GM13977 (cell line): Measurements from ENCODE around the gene HOPX.
"Not testable (repeated sequence)": the region's sequence is repeated elsewhere in the genome, so short reads cannot be mapped to it uniquely, and the experiment has no call there.

Experiments
- DNase-seq: peaks from one replicate; pipeline ENCODE4 v3.0.0; 2012; ENCODE audit warnings: low spot score
- in situ Hi-C: fragments of 300-500 bp; cut with MboI; formaldehyde crosslinking; loops from one replicate; pipeline ENCODE4 v1.12.0; 2022; ENCODE audit warnings: low sequenced_read_pairs, low pct_unique_long_range_greater_than_20kb, mixed read lengths, inconsistent platforms; ENCODE audit not compliant: unreplicated experiment
- TF ChIP-seq, protein P1 (sequence below): IDR thresholded peaks from 2 replicates; pipeline ENCODE4 v1.5.1; 2012; ENCODE audit warnings: mild to moderate bottlenecking, control low read depth; ENCODE audit not compliant: insufficient read depth; ENCODE audit errors: extremely low read depth, missing control alignments

HOPX gene

DNA sequence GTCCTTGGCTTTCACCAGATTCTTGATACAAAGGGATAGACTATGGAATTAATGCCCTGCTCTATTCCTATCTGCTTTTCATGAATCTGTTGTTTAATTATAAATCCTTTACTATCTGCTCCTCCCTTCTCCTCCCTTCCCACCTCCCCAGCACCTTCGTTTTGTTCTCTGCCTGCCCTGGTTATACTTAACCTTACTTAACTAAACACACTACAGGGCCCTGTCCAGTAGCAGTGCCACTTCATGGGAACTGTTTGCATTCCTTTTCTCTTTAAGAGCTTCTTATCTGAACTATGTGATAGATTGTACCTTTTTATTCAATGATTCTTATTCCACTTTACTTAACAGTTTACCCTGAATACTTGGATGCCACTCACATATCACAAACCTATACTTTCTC, 830 bp downstream of the HOPX start:
- no peak for DNase-seq
- TF ChIP-seq, protein P1, sequence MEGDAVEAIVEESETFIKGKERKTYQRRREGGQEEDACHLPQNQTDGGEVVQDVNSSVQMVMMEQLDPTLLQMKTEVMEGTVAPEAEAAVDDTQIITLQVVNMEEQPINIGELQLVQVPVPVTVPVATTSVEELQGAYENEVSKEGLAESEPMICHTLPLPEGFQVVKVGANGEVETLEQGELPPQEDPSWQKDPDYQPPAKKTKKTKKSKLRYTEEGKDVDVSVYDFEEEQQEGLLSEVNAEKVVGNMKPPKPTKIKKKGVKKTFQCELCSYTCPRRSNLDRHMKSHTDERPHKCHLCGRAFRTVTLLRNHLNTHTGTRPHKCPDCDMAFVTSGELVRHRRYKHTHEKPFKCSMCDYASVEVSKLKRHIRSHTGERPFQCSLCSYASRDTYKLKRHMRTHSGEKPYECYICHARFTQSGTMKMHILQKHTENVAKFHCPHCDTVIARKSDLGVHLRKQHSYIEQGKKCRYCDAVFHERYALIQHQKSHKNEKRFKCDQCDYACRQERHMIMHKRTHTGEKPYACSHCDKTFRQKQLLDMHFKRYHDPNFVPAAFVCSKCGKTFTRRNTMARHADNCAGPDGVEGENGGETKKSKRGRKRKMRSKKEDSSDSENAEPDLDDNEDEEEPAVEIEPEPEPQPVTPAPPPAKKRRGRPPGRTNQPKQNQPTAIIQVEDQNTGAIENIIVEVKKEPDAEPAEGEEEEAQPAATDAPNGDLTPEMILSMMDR, result no peak
- in situ Hi-C loops, result no loop called here

DNA sequence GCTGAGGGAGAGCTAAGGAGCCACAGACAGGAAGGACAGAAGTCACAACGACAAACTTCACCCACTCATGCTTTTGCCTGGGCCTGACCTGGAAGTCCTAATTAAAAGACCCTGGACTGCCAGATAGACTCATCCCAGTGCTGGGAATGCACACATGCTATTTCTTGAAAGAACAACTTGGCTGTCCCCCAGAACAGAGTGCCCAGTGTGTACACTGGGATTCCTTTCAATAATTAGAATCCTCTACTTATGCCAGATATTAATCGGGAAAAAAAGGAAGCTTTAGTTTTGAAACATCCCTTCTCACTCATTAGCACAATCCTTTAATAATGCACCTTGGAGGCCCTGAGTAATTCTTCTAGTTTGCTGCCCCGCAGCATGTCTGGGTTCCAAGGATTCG, 3.4 kb downstream of the HOPX start:
- in situ Hi-C loops, result no loop called here
- TF ChIP-seq, protein P1, result no peak
- no peak for DNase-seq

DNA sequence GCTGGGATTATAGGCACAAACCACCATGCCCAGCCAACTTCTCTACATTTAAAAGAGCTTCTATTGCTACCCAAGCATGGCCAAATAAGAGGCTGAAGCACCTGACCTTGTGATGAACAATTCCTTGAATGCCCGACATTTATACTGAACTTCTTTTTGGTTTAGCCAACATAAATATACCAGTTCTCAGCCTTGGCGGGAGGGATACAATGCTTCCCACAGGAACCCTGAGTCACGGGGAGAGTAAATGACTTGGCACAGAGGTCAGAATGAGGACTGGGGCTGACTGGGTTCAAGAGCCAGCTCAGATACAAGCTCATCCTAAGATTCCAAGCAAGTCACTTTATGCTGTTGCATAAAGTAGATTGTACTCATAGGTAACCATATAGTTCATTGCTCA, 6.1 kb downstream of the HOPX start:
- in situ Hi-C loops, result no loop called here
- TF ChIP-seq, protein P1, result no peak
- DNase-seq, result no peak

DNA sequence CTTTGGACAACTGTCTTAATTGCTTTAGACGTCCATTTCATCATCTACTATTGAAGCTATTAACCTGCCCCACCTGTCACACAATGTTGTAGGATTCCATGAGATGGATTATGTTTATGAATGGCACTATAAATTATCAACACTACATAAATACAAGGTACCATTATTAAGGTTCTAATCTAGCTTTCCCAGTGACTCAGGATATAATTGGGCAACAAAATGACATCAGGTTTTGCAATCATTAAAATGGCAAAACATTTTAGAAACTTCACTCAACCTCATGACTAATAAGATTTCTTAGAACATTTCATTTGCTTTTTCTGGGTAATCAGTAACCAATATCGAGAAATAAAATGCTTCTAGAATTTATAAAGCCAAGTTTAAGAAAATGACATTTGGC, 9.2 kb downstream of the HOPX start:
- TF ChIP-seq, protein P1, result no peak
- no peak for DNase-seq
- in situ Hi-C loops, result no loop called here

DNA sequence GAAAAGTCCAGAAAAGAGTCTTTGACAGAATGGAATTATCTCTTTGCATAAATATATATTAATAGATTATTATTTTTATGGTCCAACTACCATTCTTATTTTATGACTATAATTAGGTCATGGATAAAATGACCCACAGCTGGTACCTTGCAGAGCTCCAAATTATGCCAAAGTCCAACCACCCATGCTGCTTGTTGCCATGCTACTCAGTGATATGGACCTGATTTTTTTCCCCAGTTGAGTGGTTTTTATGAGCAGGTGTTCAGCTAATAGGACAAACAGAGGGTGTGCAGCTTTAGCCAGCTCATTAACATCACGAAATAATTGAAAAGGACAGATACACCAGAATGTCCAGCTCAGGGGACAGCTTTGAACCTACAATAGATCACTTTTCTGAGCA, 9.7 kb downstream of the HOPX start:
- in situ Hi-C loops, result no loop called here
- no peak for DNase-seq
- TF ChIP-seq, protein P1, result no peak

DNA sequence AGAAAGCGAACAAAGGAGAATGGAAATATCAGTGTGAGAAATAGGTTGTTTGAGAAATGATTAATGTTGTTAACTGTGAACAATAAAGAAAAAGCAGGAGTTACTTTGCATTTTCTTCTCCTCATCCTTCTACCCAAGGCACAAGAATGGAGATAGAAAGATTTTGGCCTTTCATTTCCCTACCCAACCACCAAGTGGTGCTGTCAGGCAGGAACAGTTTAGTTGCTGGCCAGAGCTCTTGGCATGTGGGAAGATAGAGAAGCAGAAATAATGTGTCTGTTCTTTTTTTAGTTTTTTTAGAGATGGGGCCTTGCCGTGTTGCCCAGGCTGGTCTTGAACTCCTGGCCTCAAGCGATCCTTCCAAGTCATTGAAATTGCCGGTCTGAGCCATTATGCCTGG, 12.8 kb downstream of the HOPX start:
- DNase-seq, result no peak
- in situ Hi-C loops, result no loop called here
- TF ChIP-seq, protein P1, result peak; percentile 41

DNA sequence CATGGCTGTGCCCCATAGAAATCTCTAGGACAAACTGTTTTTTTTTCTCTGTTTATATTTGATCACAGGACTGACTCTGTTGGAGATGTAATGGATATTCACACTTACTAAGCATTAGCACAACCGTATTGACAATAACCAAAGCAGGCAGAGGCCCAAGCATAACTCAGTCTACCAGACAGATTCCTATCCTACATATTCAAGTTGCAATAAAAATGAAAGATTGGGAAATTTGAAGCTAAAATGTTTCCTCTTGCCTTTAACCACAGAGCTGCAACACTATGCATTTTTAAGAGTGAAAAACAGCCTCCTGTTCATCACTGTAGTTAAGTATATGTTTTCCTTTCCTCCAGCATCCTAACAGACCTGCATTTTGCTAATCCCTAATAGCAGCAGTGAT, 13.7 kb downstream of the HOPX start:
- in situ Hi-C loops, DNase-seq: not testable (repeated sequence)
